Central memory CD4-positive, alpha-beta T cell (primary cell): ENCODE results near the gene GLOD4.
"Not testable (repeated sequence)": the region's sequence is repeated elsewhere in the genome, so short reads cannot be mapped to it uniquely, and the experiment has no call there.

Experiments used
- DNase-seq: peaks from one replicate; pipeline ENCODE4 v3.0.0; 2022
- total RNA-seq, 3 experiments: gene quantifications; one replicate each; lab custom pipeline; 2026; lab: John Stamatoyannopoulos, UW

GLOD4 gene
- 54.8 to 95.8 (median 63.0) reads per million in 3 experiments for total RNA-seq

GRCh38 chr17:781805-782731, at the start of gene GLOD4, which contains the start of gene MRM3:
TSS of gene GLOD4 (minus strand) at chr17:782280. CDS start at chr17:782255, 25 bp downstream.
TSS of gene MRM3 (plus strand) at chr17:782353. CDS start at chr17:782379, 26 bp downstream.
- peak; percentile 93 for DNase-seq

- DNase-seq = no peak
Measured at GRCh38 chr17:830950-831349, 48.9 kb upstream of the GLOD4 start.

GRCh38 chr17:830381-830780, 48.3 kb upstream of the GLOD4 start:
- DNase-seq = no peak

GRCh38 chr17:829614-830013, 47.5 kb upstream of the GLOD4 start:
- not testable (repeated sequence) for DNase-seq

- no peak for DNase-seq
Measured at GRCh38 chr17:828761-829160, 46.7 kb upstream of the GLOD4 start.

GRCh38 chr17:826778-827177, 44.7 kb upstream of the GLOD4 start:
- no peak for DNase-seq

- DNase-seq = no peak
Measured at GRCh38 chr17:825216-825615, 43.1 kb upstream of the GLOD4 start.

- DNase-seq = no peak
Measured at GRCh38 chr17:824378-824777, 42.3 kb upstream of the GLOD4 start.

- DNase-seq = no peak
Measured at GRCh38 chr17:823501-823902, 41.4 kb upstream of the GLOD4 start.

- no peak for DNase-seq
Measured at GRCh38 chr17:819251-819650, 37.2 kb upstream of the GLOD4 start.

GRCh38 chr17:814371-814770, 32.3 kb upstream of the GLOD4 start:
- no peak for DNase-seq

- no peak for DNase-seq
Measured at GRCh38 chr17:812638-813204, 30.6 kb upstream of the GLOD4 start.

- no peak for DNase-seq
Measured at GRCh38 chr17:811051-811784, 29.1 kb upstream of the GLOD4 start.

- no peak for DNase-seq
Measured at GRCh38 chr17:807523-808294, 25.6 kb upstream of the GLOD4 start.

GRCh38 chr17:806781-807522, 24.9 kb upstream of the GLOD4 start:
- no peak for DNase-seq

GRCh38 chr17:806346-806745, 24.3 kb upstream of the GLOD4 start:
- DNase-seq = no peak

GRCh38 chr17:805886-806285, 23.8 kb upstream of the GLOD4 start:
- DNase-seq = not testable (repeated sequence)

GRCh38 chr17:804541-805435, 22.7 kb upstream of the GLOD4 start:
- DNase-seq = no peak

GRCh38 chr17:802901-803881, 21.1 kb upstream of the GLOD4 start:
- no peak for DNase-seq
